Measurements from ENCODE around the gene LZTS3. TPM values are rescaled to one million over a fixed set of nuclear protein-coding genes. Genes with fewer than 3 reads are reported as not detected.

LZTS3 gene
- total and polyA plus RNA-seq, 4 donors = 21.4 to 83.2 (median 53.6) TPM

- WGBS (ENCODE audit: insufficient coverage) = 90% methylated on average over 1 of the region's 3 CpGs
- Histone ChIP-seq H3K4me1 (ENCODE audit: control insufficient read depth, insufficient read depth, low read length) (no peaks in the 10 kb centered on the region), H3K4me3 (ENCODE audit: low read depth, low read length) (no peak overlapping the region), H3K9me3 (ENCODE audit: control insufficient read depth, insufficient read depth, low read length) (no peaks in the 10 kb centered on the region), H3K36me3 (ENCODE audit: control insufficient read depth, insufficient read depth, low read length) (peaks cover 6% of the 10 kb centered on the region), H3K27me3 (ENCODE audit: control insufficient read depth, insufficient read depth, low read length) (no peaks in the 10 kb centered on the region), H3K27ac (ENCODE audit: low read depth, low read length) (no peak overlapping the region)
- DNase-seq (ENCODE audit: low read depth in 4 of 6, low spot score in 6 of 6) = no peak
Measured at GRCh38 chr20:3141757-3142156, 31.6 kb downstream of the LZTS3 start.

DNA sequence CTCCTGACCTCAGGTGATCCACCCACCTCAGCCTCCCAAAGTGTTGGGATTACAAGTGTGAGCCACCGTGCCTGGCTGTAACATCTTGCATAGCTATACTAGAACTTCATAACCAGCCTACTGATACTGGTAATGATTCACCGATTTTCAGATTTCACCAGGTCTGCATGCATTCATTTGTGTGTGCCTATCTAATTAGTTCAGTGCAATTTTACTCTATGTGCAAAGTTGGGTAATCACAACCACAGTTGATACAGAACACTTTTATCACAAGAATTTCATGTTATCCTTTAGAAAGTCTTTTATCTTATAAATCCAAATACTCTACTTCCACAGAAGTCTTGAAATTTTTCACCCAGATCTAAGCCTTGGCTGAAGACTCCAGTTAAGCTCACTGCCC is 35.9 kb downstream of the LZTS3 start:
- H3K27me3 ChIP-seq (ENCODE audit: control insufficient read depth, insufficient read depth, low read length) = no peaks in the 10 kb centered on the region
- no peak overlapping the region for H3K27ac ChIP-seq (ENCODE audit: low read depth, low read length)
- H3K9me3 ChIP-seq (ENCODE audit: control insufficient read depth, insufficient read depth, low read length) = no peaks in the 10 kb centered on the region
- DNase-seq (ENCODE audit: low read depth in 4 of 6, low spot score in 6 of 6) = no peak
- H3K4me3 ChIP-seq (ENCODE audit: low read depth, low read length) = no peak overlapping the region
- H3K36me3 ChIP-seq (ENCODE audit: control insufficient read depth, insufficient read depth, low read length) = no peaks in the 10 kb centered on the region
- WGBS (ENCODE audit: insufficient coverage) = 80% methylated on average over 2 of the region's 2 CpGs
- no peaks in the 10 kb centered on the region for H3K4me1 ChIP-seq (ENCODE audit: control insufficient read depth, insufficient read depth, low read length)

GRCh38 chr20:3135507-3136070 is 37.8 kb downstream of the LZTS3 start:
- Histone ChIP-seq H3K4me1 (ENCODE audit: control insufficient read depth, insufficient read depth, low read length) (no peaks in the 10 kb centered on the region), H3K27me3 (ENCODE audit: control insufficient read depth, insufficient read depth, low read length) (no peaks in the 10 kb centered on the region), H3K9me3 (ENCODE audit: control insufficient read depth, insufficient read depth, low read length) (no peaks in the 10 kb centered on the region), H3K36me3 (ENCODE audit: control insufficient read depth, insufficient read depth, low read length) (peaks cover 3% of the 10 kb centered on the region), H3K27ac (ENCODE audit: low read depth, low read length) (no peak overlapping the region), H3K4me3 (ENCODE audit: low read depth, low read length) (no peak overlapping the region)
- no peak for DNase-seq (ENCODE audit: low read depth in 4 of 6, low spot score in 6 of 6)
- WGBS (ENCODE audit: insufficient coverage) = 80% methylated on average over 1 of the region's 5 CpGs

GRCh38 chr20:3134151-3134550 is 39.2 kb downstream of the LZTS3 start:
- H3K4me1 ChIP-seq (ENCODE audit: control insufficient read depth, insufficient read depth, low read length) = no peaks in the 10 kb centered on the region

GRCh38 chr20:3133155-3133554 is 40.2 kb downstream of the LZTS3 start:
- Histone ChIP-seq H3K4me1 (ENCODE audit: control insufficient read depth, insufficient read depth, low read length) (no peaks in the 10 kb centered on the region), H3K36me3 (ENCODE audit: control insufficient read depth, insufficient read depth, low read length) (peaks cover 3% of the 10 kb centered on the region), H3K4me3 (ENCODE audit: low read depth, low read length) (no peak overlapping the region), H3K27ac (ENCODE audit: low read depth, low read length) (no peak overlapping the region), H3K9me3 (ENCODE audit: control insufficient read depth, insufficient read depth, low read length) (no peaks in the 10 kb centered on the region), H3K27me3 (ENCODE audit: control insufficient read depth, insufficient read depth, low read length) (no peaks in the 10 kb centered on the region)
- no peak for DNase-seq (ENCODE audit: low read depth in 4 of 6, low spot score in 6 of 6)
- WGBS (ENCODE audit: insufficient coverage) = 71% methylated on average over 1 of the region's 2 CpGs

More at GRCh38 chr20:3134151-3134550, 39.2 kb downstream of the LZTS3 start:
- DNase-seq (ENCODE audit: low read depth in 4 of 6, low spot score in 6 of 6) = no peak
- no peaks in the 10 kb centered on the region for H3K27me3 ChIP-seq (ENCODE audit: control insufficient read depth, insufficient read depth, low read length)
- H3K36me3 ChIP-seq (ENCODE audit: control insufficient read depth, insufficient read depth, low read length) = peaks cover 3% of the 10 kb centered on the region
- no peaks in the 10 kb centered on the region for H3K9me3 ChIP-seq (ENCODE audit: control insufficient read depth, insufficient read depth, low read length)
- no peak overlapping the region for H3K4me3 ChIP-seq (ENCODE audit: low read depth, low read length)
- no CpG with 5 or more reads among the region's 3 CpGs for WGBS (ENCODE audit: insufficient coverage)
- H3K27ac ChIP-seq (ENCODE audit: low read depth, low read length) = no peak overlapping the region

GRCh38 chr20:3130051-3130600 is 43.2 kb downstream of the LZTS3 start:
- Histone ChIP-seq H3K27ac (ENCODE audit: low read depth, low read length) (no peak overlapping the region), H3K27me3 (ENCODE audit: control insufficient read depth, insufficient read depth, low read length) (no peaks in the 10 kb centered on the region)
- no peak for DNase-seq (ENCODE audit: low read depth in 4 of 6, low spot score in 6 of 6)

GRCh38 chr20:3129094-3129493 is 44.3 kb downstream of the LZTS3 start:
- H3K4me3 ChIP-seq (ENCODE audit: low read depth, low read length) = no peak overlapping the region
- peaks cover 17% of the 10 kb centered on the region for H3K36me3 ChIP-seq (ENCODE audit: control insufficient read depth, insufficient read depth, low read length)
- H3K27ac ChIP-seq (ENCODE audit: low read depth, low read length) = no peak overlapping the region
- no peaks in the 10 kb centered on the region for H3K4me1 ChIP-seq (ENCODE audit: control insufficient read depth, insufficient read depth, low read length)
- peaks cover 2% of the 10 kb centered on the region for H3K9me3 ChIP-seq (ENCODE audit: control insufficient read depth, insufficient read depth, low read length)
- 88% methylated on average over 4 of the region's 4 CpGs for WGBS (ENCODE audit: insufficient coverage)
- H3K27me3 ChIP-seq (ENCODE audit: control insufficient read depth, insufficient read depth, low read length) = no peaks in the 10 kb centered on the region
- no peak for DNase-seq (ENCODE audit: low read depth in 4 of 6, low spot score in 6 of 6)

More at GRCh38 chr20:3130051-3130600, 43.2 kb downstream of the LZTS3 start:
- WGBS (ENCODE audit: insufficient coverage) = 100% methylated on average over 1 of the region's 2 CpGs
- no peaks in the 10 kb centered on the region for H3K4me1 ChIP-seq (ENCODE audit: control insufficient read depth, insufficient read depth, low read length)
- peaks cover 11% of the 10 kb centered on the region for H3K36me3 ChIP-seq (ENCODE audit: control insufficient read depth, insufficient read depth, low read length)
- H3K4me3 ChIP-seq (ENCODE audit: low read depth, low read length) = no peak overlapping the region
- no peaks in the 10 kb centered on the region for H3K9me3 ChIP-seq (ENCODE audit: control insufficient read depth, insufficient read depth, low read length)

- no peak overlapping the region for H3K4me3 ChIP-seq (ENCODE audit: low read depth, low read length)
- WGBS (ENCODE audit: insufficient coverage) = 93% methylated on average over 3 of the region's 8 CpGs
- H3K9me3 ChIP-seq (ENCODE audit: control insufficient read depth, insufficient read depth, low read length) = peaks cover 2% of the 10 kb centered on the region
Measured at GRCh38 chr20:3128275-3128984, 44.9 kb downstream of the LZTS3 start.

GRCh38 chr20:3126527-3126859 is 46.9 kb downstream of the LZTS3 start:
- H3K27ac ChIP-seq (ENCODE audit: low read depth, low read length) = no peak overlapping the region
- DNase-seq (ENCODE audit: low read depth in 4 of 6, low spot score in 6 of 6) = no peak
- WGBS (ENCODE audit: insufficient coverage) = 100% methylated on average over 1 of the region's 1 CpG
- H3K4me3 ChIP-seq (ENCODE audit: low read depth, low read length) = no peak overlapping the region
- H3K27me3 ChIP-seq (ENCODE audit: control insufficient read depth, insufficient read depth, low read length) = no peaks in the 10 kb centered on the region
- H3K36me3 ChIP-seq (ENCODE audit: control insufficient read depth, insufficient read depth, low read length) = peaks cover 28% of the 10 kb centered on the region
- no peaks in the 10 kb centered on the region for H3K4me1 ChIP-seq (ENCODE audit: control insufficient read depth, insufficient read depth, low read length)
- H3K9me3 ChIP-seq (ENCODE audit: control insufficient read depth, insufficient read depth, low read length) = peaks cover 2% of the 10 kb centered on the region

More at GRCh38 chr20:3128275-3128984, 44.9 kb downstream of the LZTS3 start:
- no peak overlapping the region for H3K27ac ChIP-seq (ENCODE audit: low read depth, low read length)
- H3K36me3 ChIP-seq (ENCODE audit: control insufficient read depth, insufficient read depth, low read length) = peaks cover 17% of the 10 kb centered on the region
- H3K27me3 ChIP-seq (ENCODE audit: control insufficient read depth, insufficient read depth, low read length) = no peaks in the 10 kb centered on the region
- DNase-seq (ENCODE audit: low read depth in 4 of 6, low spot score in 6 of 6) = no peak
- no peaks in the 10 kb centered on the region for H3K4me1 ChIP-seq (ENCODE audit: control insufficient read depth, insufficient read depth, low read length)
